Mesenchymal stem cell (in vitro differentiated cells and primary cell): ENCODE data around the gene LLGL1.
A peak's percentile ranks its signal among the peaks of the same experiment; 100 is the strongest.

Source experiments
- DNase-seq: peaks from one replicate; pipeline ENCODE4 v3.0.0-alpha.2; 2013
- H2AFZ ChIP-seq: one replicate; pipeline ENCODE4 v1.6.1; 2013; ENCODE audit warnings: low read depth, mild to moderate bottlenecking, control low read depth, inconsistent platforms, low read length, moderate library complexity
- H2AK5ac ChIP-seq: 2 replicates; pipeline ENCODE4 v1.6.1; 2013; ENCODE audit warnings: low read length, moderate library complexity, mild to moderate bottlenecking, inconsistent platforms; ENCODE audit not compliant: severe bottlenecking
- H2BK120ac ChIP-seq: one replicate; pipeline ENCODE4 v1.6.1; 2013; ENCODE audit warnings: low read depth, mild to moderate bottlenecking, inconsistent platforms, low read length, moderate library complexity
- H2BK12ac ChIP-seq, 2 experiments: one replicate each; pipeline ENCODE4 v1.6.1; 2013; ENCODE audit warnings: inconsistent platforms in 2 of 2, low read length in 2 of 2, mild to moderate bottlenecking in 2 of 2, moderate library complexity in 2 of 2, control low read depth in 1 of 2
- H2BK15ac ChIP-seq: one replicate; pipeline ENCODE4 v1.6.1; 2013; ENCODE audit warnings: mild to moderate bottlenecking, low read depth, inconsistent platforms; ENCODE audit not compliant: poor library complexity, severe bottlenecking
- H2BK5ac ChIP-seq: 2 replicates; pipeline ENCODE4 v1.6.1; 2013; ENCODE audit warnings: low read depth, mild to moderate bottlenecking, low read length, control low read depth, inconsistent platforms; ENCODE audit not compliant: poor library complexity, severe bottlenecking
- H3K14ac ChIP-seq, 2 experiments: one replicate each; pipeline ENCODE4 v1.6.1; 2013; ENCODE audit warnings: inconsistent platforms in 2 of 2, low read length in 2 of 2, control low read depth in 1 of 2, mild to moderate bottlenecking in 1 of 2, moderate library complexity in 1 of 2
- H3K18ac ChIP-seq, 2 experiments: one replicate each; pipeline ENCODE4 v1.6.1; 2013; ENCODE audit warnings: inconsistent platforms in 2 of 2, low read length in 2 of 2, control low read depth in 1 of 2, low read depth in 1 of 2, mild to moderate bottlenecking in 1 of 2
- H3K23ac ChIP-seq, 2 experiments: one replicate each; pipeline ENCODE4 v1.6.1; 2013; ENCODE audit warnings: inconsistent platforms in 2 of 2, low read length in 2 of 2, mild to moderate bottlenecking in 2 of 2, moderate library complexity in 2 of 2, control low read depth in 1 of 2
- H3K27ac ChIP-seq: 2 replicates; pipeline ENCODE4 v1.5.1; 2013; ENCODE audit warnings: mild to moderate bottlenecking, moderate library complexity, low read length, control low read depth, inconsistent platforms; ENCODE audit not compliant: poor library complexity, severe bottlenecking
- H3K27me3 ChIP-seq, 2 experiments: 2 replicates each; pipeline versions ENCODE4 v1.6.1 to v1.7.0; 2013; ENCODE audit warnings: low read length in 2 of 2, mild to moderate bottlenecking in 2 of 2, moderate library complexity in 2 of 2, control low read depth in 1 of 2, inconsistent platforms in 1 of 2; ENCODE audit not compliant: control insufficient read depth in 1 of 2, insufficient read depth in 1 of 2
- H3K36me3 ChIP-seq, 2 experiments: 2 replicates each; pipeline versions ENCODE4 v1.6.1 to v1.7.0; 2013; ENCODE audit warnings: low read length in 2 of 2, control low read depth in 1 of 2, inconsistent platforms in 1 of 2, low read depth in 1 of 2, mild to moderate bottlenecking in 1 of 2; ENCODE audit not compliant: insufficient read depth in 2 of 2, control insufficient read depth in 1 of 2
- H3K4ac ChIP-seq, 2 experiments: one replicate each; pipeline ENCODE4 v1.6.1; 2013; ENCODE audit warnings: inconsistent platforms in 2 of 2, low read length in 2 of 2, mild to moderate bottlenecking in 2 of 2, moderate library complexity in 2 of 2, control low read depth in 1 of 2, low read depth in 1 of 2
- H3K4me1 ChIP-seq: 2 replicates; pipeline ENCODE4 v1.6.1; 2013; ENCODE audit warnings: low read depth, low read length, control low read depth; ENCODE audit not compliant: control insufficient read depth, insufficient read depth
- H3K4me2 ChIP-seq: 2 replicates; pipeline ENCODE4 v1.6.1; 2013; ENCODE audit warnings: low read length, mild to moderate bottlenecking, inconsistent platforms; ENCODE audit not compliant: poor library complexity, severe bottlenecking
- H3K4me3 ChIP-seq, 2 experiments: 2 replicates each; pipeline versions ENCODE4 v1.5.1 to v1.7.0; 2013; ENCODE audit warnings: low read length in 2 of 2, mild to moderate bottlenecking in 2 of 2, control low read depth in 1 of 2, low read depth in 1 of 2; ENCODE audit not compliant: insufficient read depth in 1 of 2
- H3K79me1 ChIP-seq: replicated peaks from 2 replicates; pipeline ENCODE4 v1.6.1; 2013; ENCODE audit warnings: mild to moderate bottlenecking, control low read depth, low read length, inconsistent platforms; ENCODE audit not compliant: poor library complexity, severe bottlenecking
- H3K9ac ChIP-seq: 2 replicates; pipeline ENCODE4 v1.7.0; 2013; ENCODE audit warnings: mild to moderate bottlenecking, low read length, moderate library complexity
- H3K9me3 ChIP-seq: 2 replicates; pipeline ENCODE4 v1.7.0; 2013; ENCODE audit warnings: mild to moderate bottlenecking, low read length; ENCODE audit not compliant: control insufficient read depth
- H4K8ac ChIP-seq: one replicate; pipeline ENCODE4 v1.6.1; 2013; ENCODE audit warnings: inconsistent platforms, mild to moderate bottlenecking, low read length, moderate library complexity
- H4K91ac ChIP-seq: one replicate; pipeline ENCODE4 v1.6.1; 2013; ENCODE audit warnings: mild to moderate bottlenecking, low read length, inconsistent platforms
- WGBS: methylation state at CpG from one replicate; pipeline ENCODE4 v1.1.7; 2013; ENCODE audit warnings: mixed read lengths; 5-methylcytosine and 5-hydroxymethylcytosine counted together

The LLGL1 gene

DNA sequence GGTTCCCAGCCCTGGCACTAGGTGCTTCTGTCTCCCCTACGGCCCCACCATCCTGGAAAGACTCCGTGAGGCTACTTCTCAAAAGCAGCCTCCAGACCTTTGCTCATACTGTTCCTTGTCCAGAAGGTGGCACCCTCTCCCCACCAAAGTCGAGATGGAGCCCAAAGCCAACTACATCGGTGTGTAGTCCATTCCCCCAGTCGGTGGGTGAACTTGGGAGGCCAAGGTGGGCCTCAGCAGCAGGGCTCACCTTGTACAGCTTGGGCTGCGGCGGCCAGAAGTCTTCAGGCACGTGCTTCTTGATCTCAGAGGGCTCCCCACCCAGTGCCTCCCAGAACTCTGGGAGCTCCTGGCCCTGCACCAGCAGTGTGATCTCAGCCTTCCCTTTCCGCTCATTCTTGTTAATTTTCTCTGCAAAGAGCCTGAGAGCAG, 22.9 kb downstream of the LLGL1 start:
- DNase-seq, result peak; percentile 76
- Histone ChIP-seq H3K4me3 (no peak overlapping the region), H3K79me1 (peaks cover 45% of the 10 kb centered on the region), H2AFZ (no peak overlapping the region), H3K27ac (no peak overlapping the region), H3K14ac (no peak overlapping the region), H2AK5ac (no peak overlapping the region), H3K9me3 (no peaks in the 10 kb centered on the region), H2BK12ac (no peak overlapping the region), H3K4me2 (no peak overlapping the region), H2BK5ac (no peak overlapping the region), H3K27me3 (no peaks in the 10 kb centered on the region), H3K18ac (no peak overlapping the region), H4K91ac (no peak overlapping the region), H3K4me1 (peaks cover 5% of the 10 kb centered on the region), H3K36me3 (peaks cover 89 to 90% of the 10 kb centered on the region in 2 experiments), H2BK15ac (no peak overlapping the region), H2BK120ac (no peak overlapping the region), H4K8ac (no peak overlapping the region), H3K9ac (peak overlapping the region; percentile 14), H3K4ac (no peak overlapping the region), H3K23ac (no peak overlapping the region)
- 44% methylated on average over 9 of the region's 9 CpGs for WGBS

DNA sequence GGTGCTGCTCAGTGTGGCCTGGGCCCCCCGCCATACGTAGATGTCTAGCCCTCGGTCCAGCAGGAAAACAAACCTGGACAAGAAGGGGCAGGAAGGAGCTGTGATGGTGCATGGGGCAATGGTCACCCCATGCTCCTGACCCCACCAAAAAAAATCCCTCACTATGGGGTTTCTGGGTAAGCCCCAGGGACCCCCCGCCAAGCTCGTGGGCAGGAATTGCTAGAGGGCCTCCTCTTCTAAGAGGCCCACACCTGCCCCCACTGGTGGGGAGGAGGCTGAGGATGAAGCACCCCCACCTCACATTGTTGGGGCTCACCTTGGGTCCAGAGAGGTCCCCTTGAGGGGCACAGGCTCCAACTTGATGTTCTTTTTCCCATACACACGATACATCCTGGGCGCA, 23.4 kb downstream of the LLGL1 start:
- Histone ChIP-seq H2BK15ac (no peak overlapping the region), H2BK5ac (no peak overlapping the region), H4K91ac (peak overlapping the region; percentile 14), H3K36me3 (peaks cover 89 to 90% of the 10 kb centered on the region in 2 experiments), H3K14ac (no peak overlapping the region), H3K18ac (no peak overlapping the region), H3K4me2 (no peak overlapping the region), H3K9me3 (no peaks in the 10 kb centered on the region), H3K4ac (no peak overlapping the region), H3K9ac (peak overlapping the region; percentile 14), H2BK120ac (no peak overlapping the region), H2BK12ac (no peak overlapping the region), H3K27me3 (no peaks in the 10 kb centered on the region), H4K8ac (no peak overlapping the region), H2AFZ (no peak overlapping the region), H3K27ac (no peak overlapping the region), H3K79me1 (peaks cover 50% of the 10 kb centered on the region), H3K4me3 (no peak overlapping the region), H2AK5ac (no peak overlapping the region), H3K23ac (no peak overlapping the region), H3K4me1 (peaks cover 5% of the 10 kb centered on the region)
- WGBS, result 97% methylated on average over 7 of the region's 7 CpGs
- DNase-seq, result no peak

DNA sequence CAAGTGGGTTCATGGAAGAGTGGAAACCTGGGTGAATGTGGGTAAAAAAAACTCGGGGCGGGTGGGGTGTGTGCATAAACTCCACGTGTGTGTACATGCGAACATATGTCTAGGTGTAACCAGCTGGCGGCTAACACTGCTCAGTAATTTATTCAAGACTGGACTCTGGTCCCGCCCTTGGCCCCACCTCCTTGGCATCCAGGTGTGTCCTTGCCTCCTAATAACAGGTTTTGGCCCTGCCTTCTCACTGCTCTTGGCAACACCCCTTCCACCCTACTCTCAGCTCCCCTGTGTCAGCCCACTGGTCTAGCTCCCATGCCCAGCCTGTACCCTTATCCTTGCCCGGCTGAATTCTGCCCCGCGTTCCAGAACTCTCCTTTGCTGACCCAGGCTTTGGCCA, 24.8 kb downstream of the LLGL1 start:
- H3K27ac ChIP-seq, result no peak overlapping the region
- WGBS, result 98% methylated on average over 9 of the region's 9 CpGs
- no peak overlapping the region for H2BK5ac ChIP-seq
- no peaks in the 10 kb centered on the region for H3K27me3 ChIP-seq
- no peak overlapping the region for H3K23ac ChIP-seq
- peaks cover 94 to 96% of the 10 kb centered on the region in 2 experiments for H3K36me3 ChIP-seq
- H3K18ac ChIP-seq, result no peak overlapping the region
- H3K9me3 ChIP-seq, result no peaks in the 10 kb centered on the region
- no peak overlapping the region for H2BK15ac ChIP-seq
- no peak overlapping the region for H2AFZ ChIP-seq
- H2BK12ac ChIP-seq, result no peak overlapping the region
- H4K91ac ChIP-seq, result no peak overlapping the region
- H3K4me1 ChIP-seq, result peaks cover 5% of the 10 kb centered on the region
- no peak overlapping the region for H3K4ac ChIP-seq
- H3K79me1 ChIP-seq, result peaks cover 55% of the 10 kb centered on the region
- no peak overlapping the region for H2AK5ac ChIP-seq
- no peak overlapping the region for H3K14ac ChIP-seq
- no peak for DNase-seq
- H3K4me3 ChIP-seq, result no peak overlapping the region
- no peak overlapping the region for H2BK120ac ChIP-seq
- H3K4me2 ChIP-seq, result no peak overlapping the region
- no peak overlapping the region for H4K8ac ChIP-seq
- no peak overlapping the region for H3K9ac ChIP-seq

DNA sequence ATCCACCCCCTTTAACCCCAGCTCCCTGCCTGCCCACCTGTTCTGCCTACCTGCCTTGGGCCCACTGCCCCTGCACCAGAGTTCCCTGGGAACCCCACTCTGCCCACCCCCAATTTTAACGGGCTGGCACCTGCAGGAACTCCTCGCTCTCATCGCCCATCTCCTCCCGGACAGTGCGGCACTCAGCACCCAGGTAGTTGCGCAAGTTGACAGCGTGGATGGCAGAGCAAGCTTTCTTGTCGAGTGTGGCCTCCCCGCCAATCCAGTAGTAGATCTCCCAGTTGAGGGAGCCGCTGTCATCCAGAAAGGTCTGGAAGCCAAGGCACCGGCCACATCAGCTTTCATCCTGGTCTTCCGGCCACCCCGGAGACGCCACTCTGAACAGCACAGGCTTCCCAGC, 25.3 kb downstream of the LLGL1 start:
- Histone ChIP-seq H3K18ac (no peak overlapping the region), H3K23ac (no peak overlapping the region), H4K8ac (no peak overlapping the region), H3K4ac (no peak overlapping the region), H3K4me2 (no peak overlapping the region), H2AK5ac (no peak overlapping the region), H4K91ac (no peak overlapping the region), H2AFZ (no peak overlapping the region), H3K27me3 (no peaks in the 10 kb centered on the region), H3K9me3 (no peaks in the 10 kb centered on the region), H3K4me1 (peaks cover 8% of the 10 kb centered on the region), H2BK5ac (no peak overlapping the region), H2BK12ac (no peak overlapping the region), H3K36me3 (peaks cover 94 to 96% of the 10 kb centered on the region in 2 experiments), H3K14ac (no peak overlapping the region), H2BK120ac (no peak overlapping the region), H3K9ac (no peak overlapping the region), H3K27ac (no peak overlapping the region), H2BK15ac (no peak overlapping the region), H3K79me1 (peaks cover 58% of the 10 kb centered on the region), H3K4me3 (peak overlapping the region in 1 of 2 experiments; percentile 17)
- DNase-seq, result no peak
- whole genome bisulfite sequencing, result 98% methylated on average over 14 of the region's 14 CpGs
